Uterus (tissue), 2 donors: ENCODE measurements around the gene PLXDC2.

Experiments used
- CTCF ChIP-seq, 4 experiments: fragments of 200-600 bp in 2 of 4; fragments of 450-650 bp in 2 of 4; sonication (generic) in 2 of 4; IDR thresholded peaks; one replicate each; pipeline ENCODE4 v1.5.1; 2016 to 2019; ENCODE audit warnings: antibody characterized with exemption in 4 of 4, mild to moderate bottlenecking in 2 of 4, moderate library complexity in 1 of 4
- POLR2A ChIP-seq, 2 donors: fragments of 450-650 bp; IDR thresholded peaks; one replicate each; pipeline ENCODE4 v1.6.1; 2016; ENCODE audit warnings: antibody characterized with exemption in 2 of 2, mild to moderate bottlenecking in 1 of 2, moderate library complexity in 1 of 2

DNA sequence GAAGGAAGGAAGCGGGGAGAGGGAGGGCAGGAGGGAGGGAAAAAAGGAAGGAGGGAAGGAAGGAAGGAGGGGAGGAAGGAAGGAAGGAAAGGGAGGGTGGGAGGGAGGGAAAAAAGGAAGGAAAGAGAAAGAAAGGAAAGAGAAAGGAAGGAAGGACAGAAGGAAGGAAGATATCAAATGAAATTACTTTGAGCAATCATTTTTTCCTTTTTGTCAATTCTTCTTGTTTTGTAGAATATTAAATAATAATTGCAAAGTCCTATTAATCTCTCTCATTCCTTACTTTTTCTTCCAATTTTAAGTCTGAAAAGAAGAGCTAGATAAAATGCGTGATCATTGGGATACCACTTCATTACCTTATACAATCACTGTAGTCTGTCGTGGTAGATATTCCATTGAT, 117.5 kb downstream of the PLXDC2 start:
- TF ChIP-seq POLR2A (IDR thresholded peaks at IDR 0.05), result no peak
- no peak for TF ChIP-seq CTCF (IDR thresholded peaks at IDR 0.05)
